Cardiac fibroblast (primary cell): ENCODE measurements around the gene CCDC149.

Experiments used
- DNase-seq, 2 donors: peaks; one replicate each; pipeline versions ENCODE4 v3.0.0 to v3.0.0-alpha.2; 2010; ENCODE audit warnings: low read depth in 2 of 2
- H3K4me3 ChIP-seq, 2 donors: replicated peaks in 1 of 2; 1 replicate in 1 of 2; 2 replicates in 1 of 2; pipeline ENCODE4 v1.5.1; 2011; ENCODE audit warnings: low read depth in 2 of 2, low read length in 2 of 2, mild to moderate bottlenecking in 2 of 2, moderate library complexity in 1 of 2
- CTCF ChIP-seq: IDR thresholded peaks from one replicate; pipeline ENCODE4 v1.5.1; 2011; ENCODE audit warnings: low read depth, mild to moderate bottlenecking, low read length, inconsistent platforms

CCDC149 gene

GRCh38 chr4:24836661-24837242 is 76.1 kb downstream of the CCDC149 start:
- H3K4me3 ChIP-seq: no peak overlapping the region
- no peak for TF ChIP-seq CTCF
- no peak for DNase-seq

GRCh38 chr4:24835696-24836095 is 77.1 kb downstream of the CCDC149 start:
- DNase-seq: no peak
- no peak for TF ChIP-seq CTCF
- no peak overlapping the region for H3K4me3 ChIP-seq

GRCh38 chr4:24831637-24832036 is 81.2 kb downstream of the CCDC149 start:
- no peak overlapping the region for H3K4me3 ChIP-seq
- no peak for DNase-seq
- TF ChIP-seq CTCF: no peak

- H3K4me3 ChIP-seq: no peak overlapping the region
- no peak for TF ChIP-seq CTCF
- no peak for DNase-seq
Measured at GRCh38 chr4:24824720-24825119, 88.1 kb downstream of the CCDC149 start.

- no peak for TF ChIP-seq CTCF
- no peak for DNase-seq
Measured at GRCh38 chr4:24820541-24820940, 92.3 kb downstream of the CCDC149 start.

GRCh38 chr4:24816797-24817196 is 96.0 kb downstream of the CCDC149 start:
- no peak overlapping the region for H3K4me3 ChIP-seq

More at GRCh38 chr4:24820541-24820940, 92.3 kb downstream of the CCDC149 start:
- H3K4me3 ChIP-seq: no peak overlapping the region

More at GRCh38 chr4:24816797-24817196, 96.0 kb downstream of the CCDC149 start:
- DNase-seq: no peak
- no peak for TF ChIP-seq CTCF
